Mucosa of descending colon (tissue), 3 donors: Measurements from ENCODE around the gene TIAL1. TPM values are rescaled to one million over a fixed set of nuclear protein-coding genes. Genes with fewer than 3 reads are reported as not detected.
"Not testable (repeated sequence)": the region's sequence is repeated elsewhere in the genome, so short reads cannot be mapped to it uniquely, and the experiment has no call there.

Experiments used
- ATAC-seq: fragments of 200-7000 bp; cut with Tn5 transposase; one replicate; pipeline ENCODE4 v1.9.1; 2020; ENCODE audit warnings: mild to moderate bottlenecking, moderate library complexity
- DNase-seq, 3 donors: peaks; one replicate each; pipeline ENCODE4 v3.0.0-alpha.2; 2020
- H3K36me3 ChIP-seq: fragments of 200-600 bp; one replicate; pipeline ENCODE4 v1.8.0; 2021; ENCODE audit warnings: low read depth, mild to moderate bottlenecking
- H3K4me1 ChIP-seq: fragments of 200-600 bp; one replicate; pipeline ENCODE4 v1.8.0; 2021; ENCODE audit warnings: low read depth, mild to moderate bottlenecking
- H3K4me3 ChIP-seq: fragments of 200-600 bp; one replicate; pipeline ENCODE4 v1.8.0; 2021; ENCODE audit warnings: mild to moderate bottlenecking
- H3K9me3 ChIP-seq: fragments of 200-600 bp; one replicate; pipeline ENCODE4 v1.8.0; 2021; ENCODE audit warnings: mild to moderate bottlenecking
- CTCF ChIP-seq: fragments of 200-600 bp; IDR thresholded peaks from one replicate; pipeline ENCODE4 v1.8.0; 2022; ENCODE audit warnings: antibody characterized with exemption, mild to moderate bottlenecking
- intact Hi-C, 2 donors: fragments of 100-400 bp; cut with DNase I in 1 of 2; cut with micrococcal nuclease in 1 of 2; formaldehyde crosslinking; loops; one replicate each; pipeline versions ENCODE4 v1.11.0 to v1.11.1; 2022; cut with DNase I, micrococcal nuclease
- total RNA-seq, 3 donors: library from RNA; stranded (reverse); fragmentation: NEBNext Ultra II Directional in 2 of 3; extraction: Animal tissue kit (Norgen Biotek cat#: 25700) in 2 of 3; gene quantifications; one replicate each; pipeline versions ENCODE4 v1.2.1 to v1.2.4, GENCODE V29; 2021 to 2023
- donor health status: DM: no; HTN: no; CAD: no; lungs with moderate emphysema.
- donor health status: DM: no; HTN: no; CAD: no.
- donor health status: DM: no; HTN: yes; CAD: no.

The TIAL1 gene
- total RNA-seq, 3 donors from 2014 or later, result 85.6 to 122 (median 101) TPM

- no peak for TF ChIP-seq CTCF
- Histone ChIP-seq H3K9me3 (no peaks in the 10 kb centered on the region), H3K4me3 (no peak overlapping the region), H3K4me1 (peaks cover 17% of the 10 kb centered on the region), H3K36me3 (no peaks in the 10 kb centered on the region)
- intact Hi-C loops, result no loop called here
- DNase-seq (no peak), ATAC-seq (no peak)
Observed at GRCh38 chr10:119533473-119533872, 63.3 kb downstream of the TIAL1 start.

GRCh38 chr10:119532791-119533190, 64.0 kb downstream of the TIAL1 start:
- H3K9me3 ChIP-seq, DNase-seq, H3K36me3 ChIP-seq, intact Hi-C loops, H3K4me3 ChIP-seq, ATAC-seq: not testable (repeated sequence)
- peaks cover 14% of the 10 kb centered on the region for H3K4me1 ChIP-seq

GRCh38 chr10:119532251-119532650, 64.5 kb downstream of the TIAL1 start:
- intact Hi-C loops, ATAC-seq, H3K36me3 ChIP-seq, H3K9me3 ChIP-seq, H3K4me3 ChIP-seq, DNase-seq: not testable (repeated sequence)
- peaks cover 14% of the 10 kb centered on the region for H3K4me1 ChIP-seq

GRCh38 chr10:119531067-119531466, 65.7 kb downstream of the TIAL1 start:
- ATAC-seq, result no peak
- Histone ChIP-seq H3K4me3 (no peak overlapping the region), H3K9me3 (no peaks in the 10 kb centered on the region), H3K36me3 (no peaks in the 10 kb centered on the region), H3K4me1 (peaks cover 5% of the 10 kb centered on the region)
- intact Hi-C loops, result no loop called here
- DNase-seq, result no peak
- TF ChIP-seq CTCF, result no peak

GRCh38 chr10:119528663-119529237, 68.0 kb downstream of the TIAL1 start:
- H3K4me1 ChIP-seq, H3K9me3 ChIP-seq, intact Hi-C loops, H3K4me3 ChIP-seq, H3K36me3 ChIP-seq, ATAC-seq, DNase-seq: not testable (repeated sequence)

- Histone ChIP-seq H3K9me3 (no peaks in the 10 kb centered on the region), H3K4me3 (no peak overlapping the region), H3K36me3 (no peaks in the 10 kb centered on the region), H3K4me1 (no peaks in the 10 kb centered on the region)
- no peak for ATAC-seq
- peak in 1 of 3 donors; percentile 16 for DNase-seq
- no peak for TF ChIP-seq CTCF
- intact Hi-C loops, result no loop called here
Observed at GRCh38 chr10:119526621-119527592, 69.9 kb downstream of the TIAL1 start.

- intact Hi-C loops, result no loop called here
- no peaks in the 10 kb centered on the region for H3K36me3 ChIP-seq
- ATAC-seq, result no peak
- H3K4me3 ChIP-seq, result no peak overlapping the region
- TF ChIP-seq CTCF, result no peak
- H3K4me1 ChIP-seq, result no peaks in the 10 kb centered on the region
- no peaks in the 10 kb centered on the region for H3K9me3 ChIP-seq
- DNase-seq, result no peak
Observed at GRCh38 chr10:119526149-119526548, 70.6 kb downstream of the TIAL1 start.
